Lower leg skin (tissue), 3 donors: Measurements from ENCODE around the gene MGRN1.

Source experiments
- CTCF ChIP-seq, 3 donors: fragments of 450-650 bp; IDR thresholded peaks; one replicate each; pipeline ENCODE4 v1.5.1; 2016; ENCODE audit warnings: antibody characterized with exemption in 3 of 3, mild to moderate bottlenecking in 3 of 3, moderate library complexity in 2 of 3
- POLR2A ChIP-seq, 2 donors: fragments of 450-650 bp; IDR thresholded peaks; one replicate each; pipeline ENCODE4 v1.6.1; 2016 to 2017; ENCODE audit warnings: antibody characterized with exemption in 2 of 2, mild to moderate bottlenecking in 1 of 2, moderate library complexity in 1 of 2

GRCh38 chr16:4696905-4697847 is 72.5 kb downstream of the MGRN1 start:
- TF ChIP-seq CTCF (IDR thresholded peaks at IDR 0.05) (no peak), POLR2A (IDR thresholded peaks at IDR 0.05) (no peak)
